D721Med (cell line): Measurements from ENCODE around the gene RPL10.

ENCODE experiments used
- DNase-seq: peaks from one replicate; pipeline ENCODE4 v3.0.0; 2011; ENCODE audit warnings: low spot score; ENCODE audit not compliant: insufficient read length
- FAIRE-seq: peaks from 2 replicates; lab custom pipeline; 2011; peaks lifted over from hg19 to GRCh38; lab: Jason Lieb, UNC
- TF ChIP-seq, protein P1 (sequence below): IDR thresholded peaks from 2 replicates; pipeline ENCODE4 v1.5.1; 2012; ENCODE audit warnings: mild to moderate bottlenecking, control low read depth; ENCODE audit not compliant: insufficient read depth; ENCODE audit errors: missing control alignments

Gene RPL10

DNA sequence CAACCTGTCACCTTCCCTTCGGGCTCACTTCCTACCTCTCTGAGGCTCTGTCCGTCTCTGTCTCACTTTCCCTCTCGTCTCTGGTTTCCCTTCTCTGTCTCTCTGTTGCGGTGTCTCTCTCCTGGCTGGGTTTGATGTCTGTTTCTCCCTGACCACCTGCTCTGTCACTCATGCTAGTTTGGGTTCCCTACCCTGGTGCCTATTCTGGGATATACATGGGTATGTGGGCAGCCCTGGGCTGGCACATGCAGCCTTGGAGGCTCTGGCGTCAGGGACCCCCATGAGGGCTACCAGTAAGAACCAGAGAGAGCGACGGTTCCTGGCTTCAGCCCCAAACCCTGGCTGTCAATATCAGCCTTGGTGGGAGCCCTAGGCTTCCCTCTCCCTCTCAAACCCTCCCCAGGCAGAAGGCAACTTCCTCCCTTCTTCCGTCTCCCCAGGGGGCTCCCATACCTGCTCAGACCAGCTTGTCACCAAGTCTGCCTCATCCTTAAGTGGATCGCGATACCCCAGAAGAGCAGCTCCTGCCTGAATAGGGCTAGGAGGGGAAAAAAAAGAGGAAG, 10.6 kb downstream of the RPL10 start:
- no peak for DNase-seq

GRCh38 chrX:154409222-154409871, 11.2 kb downstream of the RPL10 start, which contains the start of gene DNASE1L1:
Gene DNASE1L1, minus strand, starts transcription at chrX:154409254. Its CDS starts 3,686 bp downstream, at chrX:154405568.
- FAIRE-seq (no peak), DNase-seq (no peak)
- TF ChIP-seq, protein P1, sequence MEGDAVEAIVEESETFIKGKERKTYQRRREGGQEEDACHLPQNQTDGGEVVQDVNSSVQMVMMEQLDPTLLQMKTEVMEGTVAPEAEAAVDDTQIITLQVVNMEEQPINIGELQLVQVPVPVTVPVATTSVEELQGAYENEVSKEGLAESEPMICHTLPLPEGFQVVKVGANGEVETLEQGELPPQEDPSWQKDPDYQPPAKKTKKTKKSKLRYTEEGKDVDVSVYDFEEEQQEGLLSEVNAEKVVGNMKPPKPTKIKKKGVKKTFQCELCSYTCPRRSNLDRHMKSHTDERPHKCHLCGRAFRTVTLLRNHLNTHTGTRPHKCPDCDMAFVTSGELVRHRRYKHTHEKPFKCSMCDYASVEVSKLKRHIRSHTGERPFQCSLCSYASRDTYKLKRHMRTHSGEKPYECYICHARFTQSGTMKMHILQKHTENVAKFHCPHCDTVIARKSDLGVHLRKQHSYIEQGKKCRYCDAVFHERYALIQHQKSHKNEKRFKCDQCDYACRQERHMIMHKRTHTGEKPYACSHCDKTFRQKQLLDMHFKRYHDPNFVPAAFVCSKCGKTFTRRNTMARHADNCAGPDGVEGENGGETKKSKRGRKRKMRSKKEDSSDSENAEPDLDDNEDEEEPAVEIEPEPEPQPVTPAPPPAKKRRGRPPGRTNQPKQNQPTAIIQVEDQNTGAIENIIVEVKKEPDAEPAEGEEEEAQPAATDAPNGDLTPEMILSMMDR: no peak

More for the DNA sequence above, 10.6 kb downstream of the RPL10 start:
- FAIRE-seq: no peak
- TF ChIP-seq, protein P1: no peak

GRCh38 chrX:154411981-154412340, 13.8 kb downstream of the RPL10 start:
- DNase-seq (peak; percentile 41), FAIRE-seq (no peak)
- TF ChIP-seq, protein P1: no peak

GRCh38 chrX:154412468-154412867, 14.3 kb downstream of the RPL10 start:
- TF ChIP-seq, protein P1: no peak
- DNase-seq (no peak), FAIRE-seq (no peak)

DNA sequence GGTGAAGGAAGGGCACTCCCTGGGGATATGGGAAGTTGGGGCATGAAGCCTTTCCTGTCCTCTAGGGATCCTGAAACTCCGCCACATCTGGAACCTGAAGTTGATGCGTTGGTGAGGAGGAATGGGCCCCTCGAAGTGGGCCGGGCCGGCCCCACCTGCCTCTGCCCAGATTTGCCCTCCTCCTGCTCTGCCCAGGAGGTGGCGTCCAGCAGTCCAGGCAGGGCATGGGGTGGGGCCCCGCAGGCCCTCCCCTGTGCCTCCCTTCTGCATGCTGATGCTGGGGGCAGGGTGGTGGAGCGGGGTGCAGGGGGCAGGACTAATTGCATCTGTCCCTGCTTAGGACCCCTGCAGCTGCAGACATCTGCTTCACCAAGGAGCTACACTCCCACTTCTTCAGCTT, 15.0 kb downstream of the RPL10 start:
- TF ChIP-seq, protein P1: no peak
- no peak for DNase-seq
- no peak for FAIRE-seq

- DNase-seq: no peak
Measured at GRCh38 chrX:154417157-154417556, 19.0 kb downstream of the RPL10 start.

More at GRCh38 chrX:154417157-154417556, 19.0 kb downstream of the RPL10 start:
- TF ChIP-seq, protein P1: no peak
- FAIRE-seq: no peak
